ENCODE measurements around the gene GABRA6. TPM values are rescaled to one million over a fixed set of nuclear protein-coding genes. Genes with fewer than 3 reads are reported as not detected.

GABRA6 gene
- not detected in 2 replicates for total RNA-seq

GRCh38 chr5:161685461-161685860, at the start of gene GABRA6:
GABRA6 (plus strand) TSS chr5:161685721; CDS start chr5:161685990, 269 bp downstream.

Other genes starting within 250 kb of the GABRA6 start
- not detected in 2 replicates for gene GABRB2, start 139.0 kb upstream of the GABRA6 start, total RNA-seq
- gene GABRA1, start 162.4 kb downstream of the GABRA6 start, total RNA-seq: not detected in 2 replicates

Data from vein endothelial cell (primary cell).